HG02763 (cell line): Measurements from ENCODE around the gene SHC1.

ENCODE experiments used
- ATAC-seq: cut with Tn5 transposase; IDR thresholded peaks from one replicate; pipeline ENCODE4 v1.9.1; 2021; ENCODE audit warnings: mild to moderate bottlenecking, moderate library complexity; ENCODE audit not compliant: unreplicated experiment

SHC1 gene

DNA sequence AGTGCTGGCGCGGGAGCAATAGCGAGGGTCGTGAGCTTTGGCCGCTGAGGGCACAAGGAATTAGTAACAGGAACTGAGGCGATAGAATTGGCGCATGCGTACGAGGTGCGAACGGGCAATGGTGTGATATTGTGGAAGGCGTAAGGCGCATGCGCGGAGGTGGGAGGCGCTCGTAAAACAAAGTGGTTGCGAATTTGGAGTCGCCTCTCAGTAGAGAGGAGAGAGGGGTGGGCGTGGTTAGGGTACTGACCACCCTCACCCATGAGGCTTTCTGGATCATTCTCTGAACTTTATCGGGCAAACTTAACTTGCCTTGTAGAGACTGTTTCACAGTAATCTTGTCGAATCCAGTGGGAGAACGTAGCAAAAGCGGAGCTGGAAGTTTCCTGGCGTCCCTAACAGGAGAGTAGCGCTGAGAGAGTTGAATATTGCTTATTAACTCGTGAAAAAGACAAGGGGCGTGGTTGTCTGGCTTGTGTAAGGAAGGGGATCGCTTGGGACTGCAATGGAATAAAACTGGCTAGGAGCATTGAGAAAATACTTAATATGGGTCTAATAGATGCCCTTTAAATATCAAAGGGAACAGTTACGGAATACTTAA, 4.4 kb upstream of the SHC1 start:
- peak; percentile 44 for ATAC-seq

DNA sequence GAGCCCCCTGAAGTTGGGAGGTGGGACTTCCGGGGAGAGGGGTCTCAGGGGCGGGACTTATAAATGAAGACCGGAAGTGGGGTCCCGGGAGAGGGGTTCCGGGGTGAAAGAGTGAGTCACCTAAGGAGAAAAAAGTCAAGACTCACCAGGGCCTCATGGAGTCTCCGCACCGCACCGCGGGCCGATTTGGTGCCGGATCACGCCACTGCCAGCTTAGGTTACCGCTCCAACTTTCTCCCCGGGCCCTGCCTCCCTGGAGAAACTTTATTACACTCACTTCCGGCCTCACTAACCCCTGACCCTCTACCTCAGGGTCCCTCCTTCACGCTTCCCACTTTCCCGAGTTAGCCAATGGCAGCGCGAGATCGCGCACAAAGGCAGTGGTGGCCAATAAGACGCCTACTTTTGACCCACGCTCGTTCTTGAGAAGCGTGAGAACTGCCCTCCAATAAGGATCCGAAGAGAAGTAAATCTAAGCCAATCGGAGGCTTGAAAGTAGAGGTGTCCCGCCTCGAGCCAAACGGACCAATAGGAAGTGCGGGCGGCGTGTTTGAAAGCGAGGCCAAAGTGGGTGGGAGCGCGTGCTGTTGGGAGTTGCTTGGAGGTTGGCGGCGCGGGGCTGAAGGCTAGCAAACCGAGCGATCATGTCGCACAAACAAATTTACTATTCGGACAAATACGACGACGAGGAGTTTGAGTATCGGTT, 3.7 kb upstream of the SHC1 start, which contains the start of gene CKS1B:
Gene CKS1B, plus strand, starts transcription at position 580 of the 706 bp plus-strand sequence. Its CDS starts 65 bp downstream, at position 645.
- ATAC-seq = peak; percentile 74

DNA sequence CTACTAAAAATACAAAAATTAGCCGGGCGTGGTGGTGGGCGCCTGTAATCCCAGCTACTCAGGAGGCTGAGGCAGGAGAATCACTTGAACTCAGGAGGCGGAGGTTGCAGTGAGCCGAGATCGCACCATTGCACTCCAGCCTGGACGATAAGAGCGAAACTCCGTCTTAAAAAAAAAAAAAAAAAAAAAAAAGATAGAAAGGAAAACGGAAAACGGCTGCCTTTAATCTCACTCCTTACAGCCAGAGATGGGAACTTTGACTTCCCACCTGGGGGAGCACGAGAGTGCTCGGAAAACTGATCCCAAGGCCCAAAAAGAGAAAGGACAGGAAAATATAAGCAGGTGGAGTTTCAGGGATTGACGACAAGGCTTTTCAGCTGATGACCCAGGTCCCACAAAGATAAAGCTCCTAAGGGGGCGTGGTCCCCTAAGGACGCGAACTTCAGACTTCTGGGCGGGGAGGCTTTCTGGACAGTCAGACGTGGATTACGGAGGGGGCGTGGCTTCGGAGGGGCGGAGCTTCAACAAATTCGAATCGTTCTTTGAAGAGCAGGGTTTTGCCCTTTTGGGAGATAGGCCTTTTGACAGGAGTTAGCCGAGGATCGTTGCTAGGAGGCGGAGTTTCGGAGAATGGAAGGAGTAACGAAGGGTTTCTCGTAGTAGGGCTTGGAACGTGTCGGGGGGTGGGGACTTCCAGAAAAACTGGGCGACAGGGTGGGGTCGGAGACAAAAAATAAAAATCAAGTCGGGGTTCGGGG, 3.0 kb upstream of the SHC1 start:
- no peak for ATAC-seq

DNA sequence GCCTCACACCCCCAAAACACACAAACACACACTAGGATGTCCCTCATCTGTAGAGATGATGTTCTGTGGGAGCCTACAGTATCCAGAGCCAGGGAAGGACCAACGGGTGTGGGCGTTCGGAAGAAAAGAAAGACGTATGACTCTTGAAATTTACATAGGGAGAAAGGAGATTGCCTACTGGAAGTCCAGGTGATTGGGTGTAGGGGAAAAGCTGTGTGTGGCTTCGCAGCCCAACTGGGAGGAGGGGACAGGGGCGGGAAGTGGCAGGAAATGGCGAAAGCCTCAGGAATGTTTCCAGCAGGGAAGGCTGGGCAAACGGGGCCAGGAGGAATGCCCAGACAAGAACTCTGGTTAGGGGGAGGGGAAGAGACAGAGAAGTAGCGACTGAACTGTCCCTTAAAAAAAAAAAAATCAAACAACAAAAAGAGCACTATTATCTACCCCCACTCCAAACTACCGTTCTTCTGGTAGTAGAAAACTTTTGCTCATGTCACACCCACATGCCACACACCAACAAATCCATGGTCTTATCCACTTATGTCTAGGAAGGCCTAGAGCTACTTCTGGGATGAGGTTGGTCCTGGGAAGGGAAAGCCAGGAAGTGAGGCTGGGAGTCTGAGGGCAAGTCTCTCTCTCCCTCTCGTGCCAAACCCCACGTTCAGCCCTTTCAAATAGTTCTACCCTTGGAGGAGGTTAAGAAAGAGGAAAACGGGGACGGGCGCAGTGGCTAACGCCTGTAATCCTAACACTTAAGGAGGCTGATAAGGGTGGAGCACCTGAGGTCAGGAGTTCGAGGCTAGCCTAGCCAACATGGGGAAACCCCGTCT, 2.2 kb upstream of the SHC1 start:
- no peak for ATAC-seq

- ATAC-seq = no peak
Observed at GRCh38 chr1:154972213-154972516, 1.6 kb upstream of the SHC1 start.

DNA sequence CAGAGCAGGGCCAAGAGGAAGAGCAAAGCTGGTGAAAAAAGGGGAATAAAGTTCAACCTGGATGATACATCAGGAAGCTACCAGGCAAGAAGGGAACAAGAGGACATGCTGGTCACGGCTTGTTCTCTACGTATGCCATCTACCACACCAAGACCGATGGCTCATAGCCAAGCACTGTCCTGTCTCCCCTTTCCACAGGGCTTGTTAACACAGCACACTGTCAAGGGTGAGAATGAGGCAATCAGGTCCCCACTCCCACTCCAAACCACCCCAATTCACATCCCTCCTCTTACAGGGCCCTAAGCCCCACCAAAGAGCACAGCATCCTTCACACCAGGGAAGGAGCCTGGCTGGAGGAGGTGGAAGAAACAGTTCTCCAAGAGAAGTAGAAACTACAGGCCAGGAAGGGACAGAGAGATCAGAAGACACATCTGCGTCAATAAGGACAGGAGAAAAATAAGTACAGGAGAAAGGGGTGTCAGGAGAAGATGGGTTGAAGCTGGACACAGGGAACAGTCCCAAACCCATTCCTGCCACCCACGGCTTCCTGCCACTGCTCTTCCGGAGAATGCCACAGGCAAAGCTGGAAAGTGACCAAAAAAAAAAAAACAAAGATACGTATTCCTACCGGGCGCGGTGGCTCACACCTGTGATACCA, 923 bp upstream of the SHC1 start:
- ATAC-seq = no peak

- no peak for ATAC-seq
Observed at GRCh38 chr1:154969860-154970452, 591 bp downstream of the SHC1 start.

DNA sequence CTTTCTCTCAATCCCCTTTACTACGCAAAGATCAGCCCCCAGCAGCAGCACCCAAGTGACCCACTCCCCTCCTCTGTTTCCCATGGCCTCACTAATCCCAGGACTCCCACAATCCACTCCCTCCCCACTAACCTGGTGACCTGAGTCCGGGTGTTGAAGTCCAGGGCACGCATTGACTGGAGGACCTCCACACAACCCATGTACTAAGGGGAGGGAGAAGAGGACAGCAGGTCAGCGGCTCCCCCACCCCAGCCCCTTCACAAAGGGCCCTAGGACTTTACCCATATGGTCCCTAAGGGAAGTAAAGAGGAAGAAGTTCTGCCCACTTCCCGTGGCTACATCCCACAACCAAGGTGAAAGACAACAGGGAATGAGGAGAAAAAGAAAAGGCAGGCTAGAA, 1.3 kb downstream of the SHC1 start:
- no peak for ATAC-seq

- no peak for ATAC-seq
Observed at GRCh38 chr1:154968731-154969130, 1.8 kb downstream of the SHC1 start.

- ATAC-seq = no peak
Observed at GRCh38 chr1:154967331-154967950, 3.1 kb downstream of the SHC1 start.

GRCh38 chr1:154966111-154966510, 4.4 kb downstream of the SHC1 start:
- no peak for ATAC-seq

- no peak for ATAC-seq
Observed at GRCh38 chr1:154964359-154964758, 6.2 kb downstream of the SHC1 start.

- ATAC-seq = no peak
Observed at GRCh38 chr1:154963643-154964042, 6.9 kb downstream of the SHC1 start.

DNA sequence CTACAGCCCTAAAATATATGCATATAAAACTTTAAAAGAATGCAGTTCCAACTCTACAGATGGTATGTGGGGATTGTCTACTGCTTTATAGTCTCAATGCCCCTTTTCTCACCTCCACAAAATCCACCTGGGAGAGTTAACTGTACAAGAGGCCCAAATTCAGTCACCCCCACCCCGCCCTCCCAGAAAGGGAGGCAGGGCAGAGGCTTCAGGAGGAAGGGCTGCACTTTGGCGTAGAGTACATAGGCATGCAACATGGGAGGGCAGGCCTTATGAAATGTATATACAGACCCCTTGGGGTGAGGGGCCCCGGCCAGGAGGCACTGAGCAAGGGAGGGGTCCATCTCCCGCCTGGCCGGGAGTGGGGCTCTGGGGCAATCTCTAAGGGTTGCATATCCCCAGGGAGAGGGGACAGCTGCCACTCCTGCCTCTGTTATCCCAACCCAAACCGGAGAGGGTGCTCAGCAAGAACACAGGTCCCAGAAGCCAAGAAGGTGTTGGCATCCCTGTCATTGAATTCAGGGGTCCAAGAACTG, 7.7 kb downstream of the SHC1 start:
- ATAC-seq = no peak

- ATAC-seq = no peak
Observed at GRCh38 chr1:154962156-154962749, 8.3 kb downstream of the SHC1 start.

GRCh38 chr1:154961207-154962155, 9.1 kb downstream of the SHC1 start, which contains the start of gene PYGO2:
Gene PYGO2 (minus strand): TSS chr1:154961782. CDS start chr1:154961576, 206 bp downstream.
- ATAC-seq = peak; percentile 78

DNA sequence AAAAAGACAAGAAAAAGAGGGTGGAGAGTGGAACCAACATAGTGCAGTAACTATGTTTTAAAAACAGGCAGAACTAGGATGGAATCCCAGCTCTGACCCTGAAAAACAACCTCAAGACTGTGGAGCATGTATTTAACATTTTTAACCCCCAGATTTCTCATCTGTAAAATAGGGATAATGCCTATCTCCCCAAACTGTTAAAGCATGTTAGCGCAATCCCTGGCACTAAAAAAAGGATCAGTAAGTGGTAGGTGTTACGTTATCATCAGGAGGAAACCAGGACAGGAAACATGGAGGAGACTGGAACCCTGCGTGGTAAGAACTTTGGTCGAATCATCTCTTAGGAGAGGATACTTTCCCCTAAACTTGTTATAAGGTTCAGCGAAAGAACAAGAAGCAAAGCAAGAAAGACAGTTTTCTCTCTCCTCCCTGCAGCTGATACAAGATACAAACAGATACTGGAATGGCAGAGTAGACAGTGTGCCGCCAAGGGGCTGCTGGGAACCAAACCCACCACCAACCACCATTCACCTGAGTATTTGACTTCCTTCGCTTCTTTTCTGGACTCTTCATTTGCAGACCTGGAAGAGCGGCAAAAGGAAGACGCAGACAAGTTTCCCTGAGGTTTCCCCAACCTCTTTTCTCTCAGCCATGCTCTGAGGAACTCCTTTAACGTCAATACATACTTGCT, 10.0 kb downstream of the SHC1 start:
- ATAC-seq = no peak

DNA sequence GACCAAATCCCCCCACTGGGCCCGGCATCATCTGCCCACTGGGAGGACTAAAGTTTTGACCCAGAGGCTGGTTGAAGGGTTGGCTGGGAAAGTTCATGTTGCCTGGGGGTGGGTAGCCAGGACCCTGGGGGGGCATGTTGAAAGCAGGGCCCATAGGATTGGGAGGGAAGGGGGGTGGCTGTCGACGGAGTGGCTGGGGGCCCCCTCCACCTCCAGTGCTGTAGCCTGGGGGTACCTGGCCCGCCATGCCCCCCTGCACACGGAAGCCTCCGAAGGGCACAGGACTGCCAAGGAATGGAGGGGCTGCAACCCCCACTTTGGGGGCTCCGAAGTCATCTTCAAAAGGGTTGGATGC, 11.1 kb downstream of the SHC1 start:
- no peak for ATAC-seq
